GM19351 (cell line): ENCODE results near the gene PTRH1.

ENCODE experiments used
- ATAC-seq: cut with Tn5 transposase; IDR thresholded peaks from one replicate; pipeline ENCODE4 v1.9.1; 2021; ENCODE audit warnings: mild to moderate bottlenecking, moderate library complexity; ENCODE audit not compliant: unreplicated experiment

The PTRH1 gene

DNA sequence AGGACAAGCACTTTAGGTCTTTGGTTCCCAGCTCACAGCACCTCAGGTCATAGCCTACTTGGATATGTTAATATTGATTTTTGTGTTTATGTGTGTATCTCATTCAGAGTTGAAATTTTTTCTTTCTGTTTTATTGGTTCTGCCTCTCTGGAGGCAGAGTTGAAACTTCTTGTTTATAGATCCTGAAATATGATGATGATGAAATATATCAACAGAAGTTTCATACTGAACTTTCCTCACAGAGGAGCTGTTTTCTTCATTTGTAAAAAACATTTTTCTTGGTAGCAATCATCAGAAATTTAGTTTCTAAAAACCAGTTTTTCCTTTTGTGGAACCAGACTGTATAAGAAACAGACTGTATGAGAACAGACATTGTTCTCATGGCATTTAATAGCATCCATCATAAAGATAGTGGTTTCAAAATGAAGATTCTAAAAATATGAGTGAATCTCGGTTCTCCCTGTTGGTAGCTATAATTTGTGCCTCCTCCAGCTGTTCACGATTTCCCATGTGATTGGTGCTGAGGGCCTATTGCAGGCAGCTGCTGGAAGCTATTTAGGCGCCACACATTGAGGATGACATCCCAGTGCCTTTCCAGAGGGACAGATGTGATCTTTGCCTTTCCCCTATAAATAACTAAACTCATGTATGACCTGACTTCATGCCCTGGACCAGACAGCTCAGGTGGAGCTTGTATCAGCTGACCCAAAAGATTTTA, 48.2 kb downstream of the PTRH1 start:
- no peak for ATAC-seq

DNA sequence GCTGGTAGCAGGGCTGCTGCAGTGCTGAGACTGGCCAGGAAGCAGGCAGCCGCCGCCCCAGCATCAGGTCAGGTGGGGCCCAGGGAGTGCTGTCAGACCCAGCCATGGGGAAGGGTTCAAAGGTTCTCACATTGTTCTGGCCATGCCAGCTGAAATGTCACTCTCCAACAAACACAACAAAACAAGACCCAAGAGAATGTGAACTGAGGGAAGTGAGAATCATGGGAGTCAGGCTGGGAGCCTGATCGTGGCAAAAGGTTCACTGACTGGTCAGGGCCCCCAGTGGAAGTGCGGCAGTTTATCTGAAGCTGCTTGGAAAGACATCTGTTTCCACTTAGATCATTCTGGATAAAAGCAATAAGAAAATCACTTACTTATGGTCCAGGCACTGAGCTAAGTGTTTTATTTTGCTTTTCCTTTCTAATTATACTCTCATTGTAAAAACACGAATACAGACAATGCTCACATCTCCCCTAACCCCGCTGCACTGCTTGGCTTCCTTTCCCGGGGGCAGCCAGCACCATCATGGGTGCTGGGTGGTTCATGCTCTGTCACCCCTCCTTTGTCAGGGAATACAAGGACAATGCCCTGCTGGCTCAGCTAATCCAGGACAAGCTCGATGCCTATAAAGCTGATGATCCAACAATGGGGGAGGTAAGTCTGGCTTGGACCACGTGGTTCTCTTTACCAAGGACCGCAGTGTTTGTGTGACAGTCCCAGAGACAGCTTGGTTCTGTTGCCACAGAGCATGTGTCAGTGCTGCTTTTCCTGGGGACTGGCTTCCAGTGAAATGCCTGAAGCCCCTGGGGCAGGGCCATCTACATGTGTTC, 50.6 kb downstream of the PTRH1 start:
- ATAC-seq, result no peak

DNA sequence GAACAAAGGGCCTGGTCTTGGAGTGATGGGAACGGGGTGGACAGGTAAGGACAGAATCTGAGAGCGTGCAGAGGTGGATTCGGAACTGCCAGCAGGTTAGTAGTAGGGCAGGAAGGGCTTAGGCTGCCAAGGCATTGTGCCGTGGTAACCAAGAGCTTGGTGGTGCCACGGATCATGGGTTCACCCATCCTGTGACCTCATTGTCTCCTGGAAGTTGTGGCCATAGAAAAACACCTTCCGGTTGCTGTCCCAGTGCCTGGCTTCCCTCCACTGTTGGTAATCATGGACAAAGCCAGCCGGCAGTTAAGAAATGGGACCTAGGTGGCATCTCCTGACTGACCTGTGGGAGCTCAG, 51.2 kb downstream of the PTRH1 start:
- ATAC-seq, result no peak
